Caco-2 (cell line): ENCODE measurements around the gene TCAIM. TPM values are rescaled to one million over a fixed set of nuclear protein-coding genes. Genes with fewer than 3 reads are reported as not detected.
A peak's percentile ranks its signal among the peaks of the same experiment; 100 is the strongest.

Source experiments
- BruUV-seq: library from RNA; stranded (reverse); fragments of 400-500 nt; replicated peaks from 2 replicates; lab custom pipeline; 2021; lab: Mats Ljungman, UMichigan
- CTCF ChIA-PET: fragments of 300-600 bp; sonication (Branson Sonifier 250); formaldehyde crosslinking; loops from one replicate; lab custom pipeline; 2022; ENCODE audit warnings: antibody characterized with exemption; lab: Charles Lee
- POLR2A ChIA-PET: fragments of 300-600 bp; sonication (Branson Sonifier 250); formaldehyde crosslinking; loops from one replicate; lab custom pipeline; 2022; ENCODE audit warnings: antibody characterized with exemption; lab: Charles Lee
- DNase-seq, 2 experiments: peaks; one replicate each; pipeline versions ENCODE4 v3.0.0 to v3.0.0-alpha.2; 2020 to 2022
- H3K27me3 ChIP-seq: replicated peaks from 2 replicates; pipeline ENCODE4 v1.6.0; 2011; ENCODE audit warnings: low read length; ENCODE audit not compliant: control insufficient read depth, insufficient read depth
- H3K36me3 ChIP-seq: 2 replicates; pipeline ENCODE4 v1.5.1; 2011; ENCODE audit warnings: low read length; ENCODE audit not compliant: control insufficient read depth, insufficient read depth
- H3K4me1 ChIP-seq: fragments of 250-450 bp; sonication (Bioruptor Pico); 2 replicates; pipeline ENCODE4 v1.5.1; 2020; ENCODE audit warnings: mild to moderate bottlenecking
- H3K4me3 ChIP-seq: 2 replicates; pipeline ENCODE4 v1.5.1; 2011; ENCODE audit warnings: low read depth, mild to moderate bottlenecking, control low read depth, low read length
- H3K9me3 ChIP-seq: fragments of 250-450 bp; sonication (Bioruptor Pico); 2 replicates; pipeline ENCODE4 v1.5.1; 2020; ENCODE audit warnings: mild to moderate bottlenecking, moderate library complexity
- H3K27ac Mint-ChIP-seq: one replicate; pipeline ENCODE4 v1.8.0; 2022; ENCODE audit warnings: mixed read lengths; ENCODE audit not compliant: unreplicated experiment
- H3K27me3 Mint-ChIP-seq: one replicate; pipeline ENCODE4 v1.8.0; 2022; ENCODE audit warnings: mixed read lengths; ENCODE audit not compliant: insufficient read depth, unreplicated experiment
- H3K36me3 Mint-ChIP-seq: one replicate; pipeline ENCODE4 v1.8.0; 2022; ENCODE audit warnings: mild to moderate bottlenecking, mixed read lengths; ENCODE audit not compliant: insufficient read depth, unreplicated experiment
- H3K4me1 Mint-ChIP-seq: one replicate; pipeline ENCODE4 v1.8.0; 2022; ENCODE audit warnings: low read depth, mixed read lengths; ENCODE audit not compliant: unreplicated experiment
- H3K4me3 Mint-ChIP-seq: one replicate; pipeline ENCODE4 v1.8.0; 2022; ENCODE audit warnings: mild to moderate bottlenecking, moderate library complexity, mixed read lengths; ENCODE audit not compliant: unreplicated experiment
- H3K9me3 Mint-ChIP-seq: one replicate; pipeline ENCODE4 v1.8.0; 2022; ENCODE audit warnings: mixed read lengths; ENCODE audit not compliant: unreplicated experiment
- intact Hi-C: fragments of 100-400 bp; cut with micrococcal nuclease; formaldehyde crosslinking; loops from one replicate; pipeline ENCODE4 v1.10.0; 2022; ENCODE audit not compliant: unreplicated experiment
- total RNA-seq: library from RNA; stranded (reverse); gene quantifications from 2 replicates; pipeline ENCODE4 v1.2.3, GENCODE V29; 2022
- TF ChIP-seq, protein P1 (sequence below), 2 experiments: fragments of 200-600 bp in 1 of 2; IDR thresholded peaks; 1 replicate in 1 of 2; 2 replicates in 1 of 2; pipeline versions ENCODE4 v1.5.1 to v1.8.0; 2011 to 2022; ENCODE audit warnings: antibody characterized with exemption in 1 of 2, control low read depth in 1 of 2, inconsistent platforms in 1 of 2, low read depth in 1 of 2, low read length in 1 of 2, mild to moderate bottlenecking in 1 of 2, moderate library complexity in 1 of 2; ENCODE audit not compliant: insufficient read depth in 1 of 2, severe bottlenecking in 1 of 2, unreplicated experiment in 1 of 2

Gene TCAIM
- total RNA-seq, 1 experiment from 2014 or later, result 15.0 TPM

DNA sequence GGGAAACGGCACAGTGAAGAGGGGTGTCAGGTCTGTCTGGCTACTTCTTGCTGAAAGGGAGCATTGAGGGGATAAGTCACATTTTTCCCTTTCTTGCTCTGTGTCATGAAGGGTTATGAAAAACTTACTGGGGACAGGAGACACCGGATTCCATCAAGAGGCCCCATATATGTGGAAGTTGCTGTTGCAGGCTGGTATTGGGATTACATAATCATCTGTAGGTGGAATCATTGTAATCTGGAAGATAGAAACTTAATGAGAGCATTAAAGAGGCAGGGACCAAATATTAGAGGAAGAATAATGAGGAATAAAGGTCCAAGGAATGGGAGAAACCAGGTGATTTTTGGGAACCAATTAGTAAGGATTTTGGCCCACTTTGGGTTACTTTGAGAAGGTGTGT is 4.2 kb upstream of the TCAIM start:
- intact Hi-C loops, result loop anchor here (10.0 kb wide), 1 partner anchor 70 kb away; no protein-coding TSS in a partner anchor
- DNase-seq, result no peak
- Mint-ChIP-seq H3K27me3 (no peaks in the 10 kb centered on the region), H3K27ac (no peak overlapping the region), H3K36me3 (peaks cover 22% of the 10 kb centered on the region), H3K9me3 (no peaks in the 10 kb centered on the region), H3K4me3 (no peak overlapping the region), H3K4me1 (peaks cover 7% of the 10 kb centered on the region)
- Histone ChIP-seq H3K36me3 (no peaks in the 10 kb centered on the region), H3K9me3 (no peaks in the 10 kb centered on the region), H3K27me3 (no peaks in the 10 kb centered on the region), H3K4me1 (peaks cover 11% of the 10 kb centered on the region), H3K4me3 (no peak overlapping the region)
- CTCF ChIA-PET, result no interaction called here
- POLR2A ChIA-PET, result no interaction called here
- no TSS peak for BruUV-seq
- TF ChIP-seq, protein P1, sequence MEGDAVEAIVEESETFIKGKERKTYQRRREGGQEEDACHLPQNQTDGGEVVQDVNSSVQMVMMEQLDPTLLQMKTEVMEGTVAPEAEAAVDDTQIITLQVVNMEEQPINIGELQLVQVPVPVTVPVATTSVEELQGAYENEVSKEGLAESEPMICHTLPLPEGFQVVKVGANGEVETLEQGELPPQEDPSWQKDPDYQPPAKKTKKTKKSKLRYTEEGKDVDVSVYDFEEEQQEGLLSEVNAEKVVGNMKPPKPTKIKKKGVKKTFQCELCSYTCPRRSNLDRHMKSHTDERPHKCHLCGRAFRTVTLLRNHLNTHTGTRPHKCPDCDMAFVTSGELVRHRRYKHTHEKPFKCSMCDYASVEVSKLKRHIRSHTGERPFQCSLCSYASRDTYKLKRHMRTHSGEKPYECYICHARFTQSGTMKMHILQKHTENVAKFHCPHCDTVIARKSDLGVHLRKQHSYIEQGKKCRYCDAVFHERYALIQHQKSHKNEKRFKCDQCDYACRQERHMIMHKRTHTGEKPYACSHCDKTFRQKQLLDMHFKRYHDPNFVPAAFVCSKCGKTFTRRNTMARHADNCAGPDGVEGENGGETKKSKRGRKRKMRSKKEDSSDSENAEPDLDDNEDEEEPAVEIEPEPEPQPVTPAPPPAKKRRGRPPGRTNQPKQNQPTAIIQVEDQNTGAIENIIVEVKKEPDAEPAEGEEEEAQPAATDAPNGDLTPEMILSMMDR (IDR thresholded peaks at IDR 0.05; ENCODE audit: insufficient read depth in 1 of 2, low read depth in 1 of 2, low read length in 1 of 2, severe bottlenecking in 1 of 2, unreplicated experiment in 1 of 2), result no peak

GRCh38 chr3:44337248-44337785 is 1.2 kb upstream of the TCAIM start:
- no peaks in the 10 kb centered on the region; the same call in 1 of the 2 replicates for H3K4me1 ChIP-seq
- peak; percentile 41 to 48 for DNase-seq
- POLR2A ChIA-PET, result interaction anchor here (0.6 to 2.7 kb wide), 9 partner anchors 16 to 424 kb away, joined by 3 to 34 read pairs (median 3); partner anchors contain the start of genes KIAA1143, KIF15 and ZNF445
- Mint-ChIP-seq H3K4me1 (peaks cover 7% of the 10 kb centered on the region), H3K4me3 (peak overlapping the region; percentile 85), H3K27ac (peak overlapping the region; percentile 86), H3K36me3 (peaks cover 22% of the 10 kb centered on the region), H3K9me3 (no peaks in the 10 kb centered on the region), H3K27me3 (no peaks in the 10 kb centered on the region)
- CTCF ChIA-PET, result interaction anchor here (0.6 to 1.1 kb wide), 2 partner anchors 26 to 88 kb away, joined by 3 read pairs; no protein-coding TSS in a partner anchor
- peak overlapping the region; percentile 73 for H3K4me3 ChIP-seq
- no peaks in the 10 kb centered on the region for H3K36me3 ChIP-seq
- BruUV-seq, result no TSS peak
- no peaks in the 10 kb centered on the region for H3K27me3 ChIP-seq
- H3K9me3 ChIP-seq, result no peaks in the 10 kb centered on the region
- TF ChIP-seq, protein P1 (IDR thresholded peaks at IDR 0.05; ENCODE audit: insufficient read depth in 1 of 2, low read depth in 1 of 2, low read length in 1 of 2, severe bottlenecking in 1 of 2, unreplicated experiment in 1 of 2), result peak in 1 of 2 experiments; percentile 32
- intact Hi-C loops, result loop anchor here (1.0 to 10.0 kb wide), 2 partner anchors 14 to 67 kb away; no protein-coding TSS in a partner anchor

GRCh38 chr3:44338828-44339127 is 212 bp downstream of the TCAIM start:
- TF ChIP-seq, protein P1 (IDR thresholded peaks at IDR 0.05; ENCODE audit: insufficient read depth in 1 of 2, low read depth in 1 of 2, low read length in 1 of 2, severe bottlenecking in 1 of 2, unreplicated experiment in 1 of 2), result no peak
- Histone ChIP-seq H3K4me1 (no peaks in the 10 kb centered on the region; the same call in 1 of the 2 replicates), H3K4me3 (peak overlapping the region; percentile 73), H3K9me3 (no peaks in the 10 kb centered on the region), H3K36me3 (no peaks in the 10 kb centered on the region), H3K27me3 (no peaks in the 10 kb centered on the region)
- intact Hi-C loops, result loop anchor here (1.0 to 10.0 kb wide), 4 partner anchors 8 to 66 kb away; no protein-coding TSS in a partner anchor
- ChIA-PET CTCF (interaction anchor here (1.0 to 1.1 kb wide), 2 partner anchors 18 to 20 kb away, joined by 3 to 4 read pairs; no protein-coding TSS in a partner anchor), POLR2A (interaction anchor here (0.9 to 2.7 kb wide), 9 partner anchors 13 to 1534 kb away, joined by 3 to 34 read pairs (median 4); partner anchors contain the start of genes EXOSC7, KIAA1143, KIF15 and ZNF197)
- Mint-ChIP-seq H3K9me3 (no peaks in the 10 kb centered on the region), H3K36me3 (peaks cover 22% of the 10 kb centered on the region), H3K27ac (peak overlapping the region; percentile 86), H3K4me3 (peak overlapping the region; percentile 85), H3K27me3 (no peaks in the 10 kb centered on the region), H3K4me1 (peaks cover 7% of the 10 kb centered on the region)
- no TSS peak for BruUV-seq
- no peak for DNase-seq
